SK-N-SH (cell line): ENCODE data around the gene ZNF287. TPM values are rescaled to one million over a fixed set of nuclear protein-coding genes. Genes with fewer than 3 reads are reported as not detected.

Source experiments
- CTCF ChIA-PET: fragments of 300-600, 350-600 bp; formaldehyde crosslinking; extraction: SDS; loops from one replicate; lab custom pipeline; 2021; lab: Yijun Ruan, JAX
- POLR2A ChIA-PET: fragments of 350-600 bp; sonication (Branson Sonifier 250); formaldehyde crosslinking; extraction: SDS; loops from one replicate; lab custom pipeline; 2020; ENCODE audit warnings: antibody characterized with exemption, inconsistent platforms; lab: Yijun Ruan, JAX
- DNase-seq: peaks from one replicate; pipeline ENCODE4 v3.0.0; 2012
- H2AFZ ChIP-seq: fragments of 200-600 bp; sonication (generic); 2 replicates; pipeline ENCODE4 v1.8.1; 2016; ENCODE audit warnings: antibody characterized with exemption, mild to moderate bottlenecking, low read depth
- H3F3A ChIP-seq: fragments of 200-600 bp; sonication (generic); replicated peaks from 2 replicates; pipeline ENCODE3; 2016; ENCODE audit warnings: antibody characterized with exemption, mild to moderate bottlenecking; ENCODE audit not compliant: insufficient read depth
- H3K27ac ChIP-seq, 2 experiments: fragments of 200-500 bp in 1 of 2; fragments of 200-600 bp in 1 of 2; sonication (Bioruptor generic) in 1 of 2; sonication (generic), shearing (Covaris generic) in 1 of 2; 2 replicates each; pipeline versions ENCODE4 v1.5.1 to v1.6.1; 2014 to 2016; ENCODE audit warnings: low read depth in 2 of 2, inconsistent platforms in 1 of 2, low read length in 1 of 2, mild to moderate bottlenecking in 1 of 2, mixed read lengths in 1 of 2
- H3K27me3 ChIP-seq: fragments of 200-600 bp; sonication (generic), shearing (Covaris generic); 2 replicates; pipeline ENCODE4 v1.6.1; 2016; ENCODE audit warnings: mixed run types; ENCODE audit not compliant: insufficient read depth
- H3K36me3 ChIP-seq, 2 experiments: fragments of 200-500 bp in 1 of 2; fragments of 200-600 bp in 1 of 2; sonication (Bioruptor generic) in 1 of 2; sonication (generic) in 1 of 2; replicated peaks in 1 of 2; 2 replicates each; pipeline versions ENCODE3 to v1.5.1; 2014 to 2016; ENCODE audit warnings: low read length in 1 of 2, mild to moderate bottlenecking in 1 of 2; ENCODE audit not compliant: insufficient read depth in 2 of 2, control insufficient read depth in 1 of 2
- H3K4me1 ChIP-seq, 2 experiments: fragments of 200-500 bp in 1 of 2; fragments of 200-600 bp in 1 of 2; sonication (Bioruptor generic) in 1 of 2; sonication (generic), shearing (Covaris generic) in 1 of 2; 2 replicates each; pipeline versions ENCODE4 v1.5.1 to v1.6.1; 2014 to 2016; ENCODE audit warnings: low read depth in 1 of 2, low read length in 1 of 2, mixed run types in 1 of 2; ENCODE audit not compliant: insufficient read depth in 2 of 2, control insufficient read depth in 1 of 2
- H3K4me2 ChIP-seq: fragments of 200-600 bp; sonication (generic), shearing (Covaris generic); 2 replicates; pipeline ENCODE4 v1.6.1; 2017; ENCODE audit warnings: mixed run types
- H3K4me3 ChIP-seq, 2 experiments: fragments of 200-500 bp in 1 of 2; fragments of 200-600 bp in 1 of 2; sonication (Bioruptor generic) in 1 of 2; sonication (generic), shearing (Covaris generic) in 1 of 2; 2 replicates each; pipeline versions ENCODE4 v1.5.1 to v1.8.1; 2014 to 2016; ENCODE audit warnings: low read depth in 2 of 2, inconsistent platforms in 1 of 2, low read length in 1 of 2, mild to moderate bottlenecking in 1 of 2, mixed read lengths in 1 of 2, moderate library complexity in 1 of 2
- H3K79me2 ChIP-seq: fragments of 200-600 bp; sonication (generic); 2 replicates; pipeline ENCODE4 v1.8.1; 2017; ENCODE audit warnings: mild to moderate bottlenecking; ENCODE audit not compliant: insufficient read depth
- H3K9ac ChIP-seq: fragments of 200-600 bp; sonication (generic); 2 replicates; pipeline ENCODE4 v1.6.1; 2017; ENCODE audit warnings: mixed run types
- H3K9me2 ChIP-seq: fragments of 200-600 bp; sonication (generic); 2 replicates; pipeline ENCODE4 v1.6.1; 2017; ENCODE audit warnings: mixed run types
- H3K9me3 ChIP-seq: fragments of 200-600 bp; sonication (generic); 2 replicates; pipeline ENCODE4 v1.6.1; 2017; ENCODE audit warnings: mixed run types, mild to moderate bottlenecking, moderate library complexity
- H4K20me1 ChIP-seq: fragments of 200-600 bp; sonication (generic); 2 replicates; pipeline ENCODE4 v1.6.1; 2017; ENCODE audit warnings: mild to moderate bottlenecking, mixed run types; ENCODE audit not compliant: insufficient read depth
- CHD2 ChIP-seq: fragments of 150-350 bp; IDR thresholded peaks from 2 replicates; pipeline ENCODE4 v1.6.1; 2018; ENCODE audit warnings: low read length; ENCODE audit not compliant: partially characterized antibody
- ELF1 ChIP-seq: IDR thresholded peaks from 2 replicates; pipeline ENCODE4 v1.4.0; 2012
- EZH2phosphoT487 ChIP-seq: fragments of 200-600 bp; sonication (generic); IDR thresholded peaks from 2 replicates; pipeline ENCODE4 v1.6.1; 2017; ENCODE audit warnings: low read depth, mixed run types, mild to moderate bottlenecking, antibody characterized with exemption, moderate library complexity, borderline replicate concordance
- FOXM1 ChIP-seq: IDR thresholded peaks from 2 replicates; pipeline ENCODE4 v1.4.0; 2012; ENCODE audit warnings: low read depth, mild to moderate bottlenecking
- PBX3 ChIP-seq: IDR thresholded peaks from 2 replicates; pipeline ENCODE4; 2012
- SMC3 ChIP-seq: IDR thresholded peaks from 2 replicates; pipeline ENCODE4 v1.6.1; 2012; ENCODE audit warnings: low read depth, low read length, improper control_type of control experiment
- TCF12 ChIP-seq: IDR thresholded peaks from 2 replicates; pipeline ENCODE4 v1.4.0; 2012
- USF1 ChIP-seq: IDR thresholded peaks from 2 replicates; pipeline ENCODE4 v1.4.0; 2012; ENCODE audit warnings: low read depth, borderline replicate concordance
- ZBTB33 ChIP-seq: IDR thresholded peaks from 2 replicates; pipeline ENCODE4 v1.4.0; 2012; ENCODE audit warnings: low read depth, borderline replicate concordance
- WGBS: methylation state at CpG from one replicate; pipeline ENCODE4 v1.1.6; 2017; ENCODE audit warnings: low lambda C conversion rate; 5-methylcytosine and 5-hydroxymethylcytosine counted together
- polyA plus RNA-seq, 3 experiments: library from polyadenylated mRNA; depleted of rRNA; stranded (reverse); fragments of >200 nt; gene quantifications; 2 replicates each; pipeline ENCODE4 v1.2.3, GENCODE V29; 2012

The ZNF287 gene
- polyA plus RNA-seq, 1 of the 3 experiments (the other 2 are of a cell fraction) = 6.1 TPM

- Histone ChIP-seq H3K9me3 (no peaks in the 10 kb centered on the region), H3K9me2 (no peaks in the 10 kb centered on the region), H3K79me2 (no peaks in the 10 kb centered on the region), H3K9ac (no peak overlapping the region), H3K4me3 (peak overlapping the region in 1 of 2 experiments; percentile 70; a peak in 1 of 4 replicates), H3K36me3 (no peaks in the 10 kb centered on the region), H3K4me1 (no peaks in the 10 kb centered on the region; a peak in 1 of 4 replicates), H4K20me1 (no peaks in the 10 kb centered on the region), H3F3A (peaks cover 4% of the 10 kb centered on the region), H3K27me3 (no peaks in the 10 kb centered on the region), H3K4me2 (no peak overlapping the region), H2AFZ (no peak overlapping the region), H3K27ac (no peak overlapping the region)
- 44% methylated on average over 2 of the region's 2 CpGs for WGBS
- POLR2A ChIA-PET = interaction anchor here (0.6 kb wide), 2 partner anchors 79 to 1118 kb away, joined by 4 read pairs; no protein-coding TSS in a partner anchor
- CTCF ChIA-PET = interaction anchor here (0.6 to 33.3 kb wide), 15 partner anchors 10 to 455 kb away, joined by 3 to 746 read pairs (median 4); partner anchors contain the start of gene ZNF287
- TF ChIP-seq USF1 = no peak
- no peak for TF ChIP-seq PBX3
- no peak for TF ChIP-seq EZH2phosphoT487
- DNase-seq = no peak
Measured at GRCh38 chr17:16537130-16537458, 31.9 kb downstream of the ZNF287 start.

- H3K4me3 ChIP-seq = no peak overlapping the region
- H3K27ac ChIP-seq = no peak overlapping the region
- no peaks in the 10 kb centered on the region for H4K20me1 ChIP-seq
- H3K9me3 ChIP-seq = no peaks in the 10 kb centered on the region
- WGBS = 89% methylated on average over 1 of the region's 1 CpG
- no peak for TF ChIP-seq ZBTB33
- no peak for TF ChIP-seq ELF1
- no peak for TF ChIP-seq TCF12
- TF ChIP-seq SMC3 = no peak
- no peak for TF ChIP-seq CHD2
- TF ChIP-seq FOXM1 = no peak
- POLR2A ChIA-PET = no interaction called here
- no peaks in the 10 kb centered on the region; a peak in 1 of 4 replicates for H3K4me1 ChIP-seq
- peaks cover 4% of the 10 kb centered on the region for H3F3A ChIP-seq
- H3K9me2 ChIP-seq = no peaks in the 10 kb centered on the region
- H3K27me3 ChIP-seq = peaks cover 4% of the 10 kb centered on the region; the same call in 1 of the 2 replicates
- H2AFZ ChIP-seq = no peak overlapping the region
- no peak overlapping the region for H3K4me2 ChIP-seq
- CTCF ChIA-PET = interaction anchor here (1.0 to 33.3 kb wide), 3 partner anchors 12 to 106 kb away, joined by 3 to 746 read pairs (median 31); no protein-coding TSS in a partner anchor
- no peak overlapping the region for H3K9ac ChIP-seq
- no peak for DNase-seq
- H3K79me2 ChIP-seq = no peaks in the 10 kb centered on the region
- no peaks in the 10 kb centered on the region for H3K36me3 ChIP-seq
Measured at GRCh38 chr17:16534236-16534635, 34.8 kb downstream of the ZNF287 start.
